T-helper 22 cell (primary cell): ENCODE results near the gene UBA7.
"Not testable (repeated sequence)": the region's sequence is repeated elsewhere in the genome, so short reads cannot be mapped to it uniquely, and the experiment has no call there.

Experiments
- DNase-seq: peaks from one replicate; pipeline ENCODE4 v3.0.0-alpha.2; 2020; ENCODE audit warnings: low read depth

The UBA7 gene

GRCh38 chr3:49781415-49782199 lies 32.1 kb downstream of the UBA7 start:
- no peak for DNase-seq

DNA sequence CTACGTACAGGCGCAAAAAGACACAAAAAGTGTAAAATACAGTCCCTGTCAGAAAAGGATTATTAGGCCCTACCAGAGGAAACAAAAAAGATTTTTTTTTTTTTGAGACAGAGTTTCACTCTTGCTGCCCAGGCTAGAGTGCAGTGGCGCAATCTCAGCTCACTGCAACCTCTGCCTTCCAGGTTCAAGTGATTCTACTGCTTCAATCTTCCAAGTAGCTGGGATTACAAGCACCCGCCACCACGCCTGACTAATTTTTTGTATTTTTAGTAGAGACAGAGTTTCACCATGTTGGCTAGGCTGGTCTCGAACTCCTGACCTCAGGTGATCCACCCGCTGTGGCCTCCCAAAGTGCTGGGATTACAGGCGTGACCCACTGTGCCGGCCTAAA lies 32.8 kb downstream of the UBA7 start:
- DNase-seq, result not testable (repeated sequence)

- no peak for DNase-seq
Measured at GRCh38 chr3:49780080-49780974, 33.4 kb downstream of the UBA7 start.

GRCh38 chr3:49779358-49780079 lies 34.2 kb downstream of the UBA7 start:
- DNase-seq, result no peak

DNA sequence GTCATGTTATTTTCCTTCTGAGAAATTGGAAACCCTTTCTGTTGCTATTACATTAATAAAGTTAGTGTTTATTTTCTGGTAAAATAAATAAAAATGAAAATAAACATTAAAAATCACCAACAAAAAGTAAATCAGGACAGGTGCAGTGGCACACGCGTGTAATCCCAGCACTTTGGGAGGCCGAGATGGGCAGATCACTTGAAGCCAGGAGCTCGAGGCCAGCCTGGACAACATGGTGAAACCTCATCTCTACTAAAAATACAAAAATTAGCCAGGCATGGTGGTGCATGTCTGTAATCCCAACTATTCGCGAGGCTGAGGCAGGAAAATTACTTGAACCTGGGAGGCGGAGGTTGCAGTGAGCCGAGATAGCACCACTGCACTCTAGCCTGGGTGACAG lies 37.7 kb downstream of the UBA7 start:
- not testable (repeated sequence) for DNase-seq

DNA sequence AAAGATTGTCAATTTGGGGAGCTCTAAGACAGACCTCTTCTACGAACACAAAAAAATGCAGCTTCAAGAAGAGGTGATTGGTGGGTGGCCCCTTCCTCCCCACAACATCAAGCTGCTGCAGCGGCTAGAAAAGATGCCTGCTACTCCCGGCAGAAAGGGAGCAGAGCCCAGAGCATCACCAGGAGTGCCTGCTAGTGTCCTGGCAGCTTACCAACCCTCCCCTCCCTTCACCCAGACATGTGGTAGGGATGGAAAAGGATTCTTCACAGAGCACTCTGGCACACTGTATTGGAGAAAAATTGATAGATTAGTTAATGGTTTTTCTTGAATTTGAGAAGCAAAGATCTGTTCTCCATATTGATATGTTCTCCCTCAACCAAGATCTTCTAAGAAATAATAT lies 38.2 kb downstream of the UBA7 start:
- DNase-seq, result no peak

DNA sequence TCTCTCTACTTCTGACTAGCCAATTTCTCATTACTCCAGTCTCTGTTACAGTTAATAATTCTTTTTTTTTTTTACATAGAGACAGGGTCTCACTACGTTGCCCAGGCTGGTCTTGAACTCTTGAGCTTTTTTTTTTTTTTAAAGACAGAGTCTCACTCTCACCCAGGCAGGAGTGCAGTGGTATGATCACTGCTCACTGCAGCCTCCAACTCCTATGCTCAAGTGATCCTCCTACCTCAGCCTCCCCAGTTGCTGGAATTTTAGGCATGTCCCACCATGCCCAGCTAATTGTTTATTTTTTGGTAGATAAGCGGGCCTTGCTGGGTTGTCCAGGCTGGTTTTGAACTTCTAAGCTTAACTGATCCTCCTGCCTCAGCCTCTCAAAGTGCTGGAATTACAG lies 41.0 kb downstream of the UBA7 start:
- DNase-seq, result no peak

DNA sequence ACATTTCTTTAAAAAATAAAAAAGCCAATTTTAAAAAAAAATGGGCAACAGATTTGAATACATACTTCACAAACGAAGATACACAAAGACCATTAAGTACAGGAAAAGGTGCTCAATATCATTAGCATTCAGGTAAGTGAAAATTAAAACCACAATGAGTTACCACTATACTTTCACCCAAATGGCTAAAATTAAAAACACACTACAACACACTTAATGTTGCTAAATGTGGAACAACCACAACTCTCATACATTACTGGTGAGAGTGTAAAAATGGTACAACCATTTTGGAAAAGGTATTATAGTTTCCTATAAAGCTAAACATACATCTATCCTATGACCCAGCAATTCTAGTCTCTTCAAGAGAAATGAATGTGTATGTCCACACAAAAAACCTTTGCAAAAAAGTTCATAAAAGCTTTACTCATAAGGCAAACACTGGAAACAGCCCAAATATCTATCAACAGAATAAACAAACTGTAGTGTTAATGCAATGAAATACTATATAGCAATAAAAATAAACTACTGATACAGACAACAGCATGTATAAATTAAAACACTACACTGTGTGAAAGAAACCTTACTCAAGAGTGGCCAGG lies 42.3 kb downstream of the UBA7 start:
- DNase-seq, result no peak

DNA sequence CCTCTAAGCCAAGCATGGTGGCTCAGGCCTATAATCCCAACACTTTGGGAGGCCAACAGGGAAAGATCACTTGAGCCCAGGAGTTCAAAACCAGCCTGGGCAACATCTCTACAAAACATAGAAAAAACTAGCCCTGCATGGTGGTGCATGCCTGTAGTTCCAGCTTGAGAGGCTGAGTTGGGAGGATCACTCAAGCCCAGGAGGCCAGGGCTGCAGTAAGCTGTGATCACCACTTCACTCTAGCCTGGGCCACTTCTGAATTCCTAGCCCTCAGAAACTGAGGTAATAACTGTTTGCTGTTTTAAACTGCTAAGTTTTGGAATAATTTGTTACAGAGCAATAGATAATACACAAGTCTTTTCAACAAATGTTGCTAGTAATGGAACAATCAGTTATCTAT lies 43.8 kb downstream of the UBA7 start:
- no peak for DNase-seq

- DNase-seq, result no peak
Measured at GRCh38 chr3:49769286-49769915, 44.4 kb downstream of the UBA7 start.

GRCh38 chr3:49763981-49764380 lies 49.8 kb downstream of the UBA7 start:
- DNase-seq, result no peak

DNA sequence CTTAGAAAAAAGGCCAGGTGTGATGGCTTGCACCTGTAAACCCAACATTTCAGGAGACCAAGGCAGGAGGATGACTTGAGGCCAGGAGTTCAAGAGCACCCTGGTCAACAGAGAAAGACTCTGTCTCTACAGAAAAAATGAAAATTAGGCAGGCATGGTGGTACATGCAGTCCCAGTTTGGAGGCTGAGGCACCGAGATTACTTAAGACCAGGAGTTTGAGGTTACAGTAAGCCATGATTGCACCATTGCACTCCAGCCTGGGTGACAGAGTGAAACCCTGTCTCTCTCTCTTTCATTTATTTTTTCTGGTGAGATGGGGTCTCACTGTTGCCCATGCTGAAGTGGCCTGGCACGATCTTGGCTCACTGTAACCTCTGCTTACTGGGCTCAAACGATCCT lies 52.1 kb downstream of the UBA7 start:
- DNase-seq, result no peak

DNA sequence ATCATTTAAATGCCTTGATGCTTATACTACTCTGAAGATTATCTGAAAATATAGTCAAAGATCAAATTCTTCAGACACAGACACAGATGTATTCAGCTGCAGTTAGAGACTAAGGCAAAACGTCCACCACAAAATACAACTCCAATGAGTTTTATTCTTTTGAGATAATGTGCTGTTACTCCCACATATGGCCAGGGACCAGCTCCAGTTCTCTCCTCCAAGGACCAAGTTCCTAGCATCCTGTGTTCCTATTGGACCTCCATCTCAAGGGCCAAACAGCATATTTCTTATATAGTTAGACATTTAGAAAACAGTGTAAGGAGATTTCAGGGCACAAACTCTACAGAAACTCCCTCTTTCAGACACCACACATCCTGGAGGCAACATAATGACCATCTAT lies 54.5 kb downstream of the UBA7 start:
- DNase-seq, result no peak

DNA sequence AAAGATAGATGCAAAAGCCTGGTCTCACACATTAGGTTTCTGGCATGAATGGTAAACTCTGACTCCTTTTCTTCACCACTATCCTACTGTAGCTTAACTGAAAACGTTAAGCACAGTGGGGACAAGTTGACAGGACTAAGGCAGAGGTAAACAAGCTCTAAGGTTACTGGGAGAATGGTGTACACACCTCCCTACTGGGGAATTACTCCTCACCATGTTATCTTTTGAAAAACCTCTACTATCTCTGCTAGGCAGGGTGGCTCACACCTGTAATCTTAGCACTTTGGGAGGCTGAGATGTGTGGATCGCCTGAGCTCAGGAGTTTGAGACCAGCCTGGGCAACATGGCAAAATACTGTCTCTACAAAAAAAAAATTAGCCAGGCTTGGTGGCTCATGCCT lies 56.6 kb downstream of the UBA7 start:
- DNase-seq, result no peak

- no peak for DNase-seq
Measured at GRCh38 chr3:49756036-49756435, 57.7 kb downstream of the UBA7 start.
